GM18861 (cell line): ENCODE data around the gene RXFP2.

ENCODE experiments used
- ATAC-seq: cut with Tn5 transposase; IDR thresholded peaks from one replicate; pipeline ENCODE4 v1.9.1; 2021; ENCODE audit not compliant: unreplicated experiment

RXFP2 gene

DNA sequence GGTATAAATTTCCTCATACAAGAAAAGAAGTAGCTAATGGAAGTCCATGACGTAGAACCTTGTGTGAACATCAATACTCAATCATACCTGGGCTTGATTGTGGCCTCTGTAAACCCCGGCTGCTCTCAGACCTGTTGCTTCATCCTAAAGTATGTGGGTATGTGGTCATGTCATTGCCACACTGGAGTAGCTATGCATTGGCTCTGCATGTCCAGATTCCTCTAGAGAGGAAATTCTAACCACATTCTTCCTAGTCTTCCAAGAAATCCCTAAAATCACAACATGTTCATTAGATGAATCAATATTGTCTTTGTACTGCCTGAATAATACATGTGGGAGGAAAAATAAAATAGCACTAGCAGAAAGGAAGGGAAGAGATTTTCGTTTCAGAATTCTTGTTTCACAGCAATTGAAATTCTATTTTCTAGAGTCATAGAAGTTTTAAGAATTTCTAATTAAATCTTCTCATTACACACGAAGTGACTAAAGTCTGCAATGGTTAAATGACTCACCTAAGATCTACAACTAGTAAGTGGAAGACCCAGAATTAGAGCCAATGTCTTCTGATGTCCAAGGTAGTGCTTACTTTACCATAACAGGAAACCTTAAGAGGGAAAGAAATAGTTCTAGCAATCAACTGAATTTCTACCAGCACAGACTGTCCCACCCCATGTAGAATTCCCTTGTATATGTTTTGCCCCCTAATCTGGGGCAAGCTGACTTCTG lies 28.0 kb downstream of the RXFP2 start:
- no peak for ATAC-seq

DNA sequence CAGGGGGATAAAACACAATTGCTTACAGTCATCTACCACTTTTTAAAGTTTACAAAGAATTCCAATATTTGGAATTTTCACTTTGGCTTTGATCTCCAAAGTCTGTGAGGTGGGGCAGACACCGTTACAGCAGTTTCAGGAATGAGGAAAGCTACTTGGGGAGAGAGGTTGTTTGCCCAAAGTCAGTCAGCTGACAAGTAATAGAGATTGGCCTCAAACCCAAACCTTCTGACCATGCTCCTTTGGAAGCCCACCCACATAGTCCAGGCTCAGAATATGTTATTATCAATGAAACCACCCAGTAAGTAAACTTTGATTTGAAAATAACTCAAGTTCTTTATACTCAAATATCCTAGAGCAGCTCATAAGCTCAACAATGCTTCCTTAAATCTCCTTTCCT lies 29.0 kb downstream of the RXFP2 start:
- ATAC-seq = no peak

DNA sequence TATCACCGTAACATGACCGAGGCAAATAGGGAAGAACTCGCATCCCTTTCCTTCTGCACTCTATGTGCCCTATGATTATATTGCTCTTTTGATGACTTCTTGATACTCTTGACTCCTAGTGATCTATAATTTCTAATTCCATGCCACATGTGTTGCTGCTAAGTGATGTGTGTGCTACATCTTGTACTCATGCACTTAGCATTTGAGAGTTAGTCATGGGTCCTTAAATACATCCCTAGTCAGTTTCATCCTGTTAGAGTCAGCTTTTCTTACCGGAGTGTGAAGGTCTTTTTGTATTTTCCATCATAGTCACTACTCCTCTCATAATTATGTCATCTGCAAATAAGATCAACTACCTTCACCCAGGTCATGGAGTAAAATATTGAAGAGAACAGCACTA lies 30.2 kb downstream of the RXFP2 start:
- no peak for ATAC-seq

DNA sequence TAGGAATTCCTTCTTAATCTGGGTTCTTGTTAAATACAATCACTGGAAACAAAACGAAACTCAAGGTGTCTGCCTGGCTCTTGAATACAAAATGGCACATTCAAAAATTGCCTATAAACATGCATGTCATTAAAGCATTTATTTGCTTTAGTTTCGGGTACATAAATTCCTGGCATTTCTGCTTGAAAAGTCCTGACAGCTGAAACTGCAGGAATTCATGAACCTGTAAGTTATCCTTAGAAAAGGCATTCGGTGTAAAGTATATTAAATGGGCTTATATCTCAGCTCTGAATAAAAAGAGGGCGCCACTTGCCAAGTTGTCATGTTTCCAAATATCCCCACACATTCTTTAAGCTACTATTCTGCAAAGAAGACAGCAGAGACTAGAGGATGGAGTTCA lies 32.9 kb downstream of the RXFP2 start:
- ATAC-seq = no peak

DNA sequence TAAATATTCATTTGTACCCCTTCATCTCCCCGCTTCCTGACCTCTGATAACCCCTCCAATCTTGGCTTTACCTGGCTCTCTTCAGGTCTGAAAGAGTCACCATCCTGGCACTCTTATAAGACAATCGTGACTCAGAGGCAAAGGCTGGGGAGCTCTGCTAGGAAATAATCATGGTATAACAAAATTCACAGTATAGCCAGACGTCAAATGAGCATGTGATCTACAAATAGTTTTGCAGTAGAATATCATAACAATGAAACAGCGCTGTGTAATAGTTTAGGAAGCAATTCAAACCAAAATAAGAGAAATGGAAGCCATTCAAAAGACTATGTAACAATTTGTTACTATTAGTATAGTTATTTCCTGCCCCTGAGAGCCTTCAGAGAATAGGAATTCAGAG lies 34.2 kb downstream of the RXFP2 start:
- no peak for ATAC-seq

DNA sequence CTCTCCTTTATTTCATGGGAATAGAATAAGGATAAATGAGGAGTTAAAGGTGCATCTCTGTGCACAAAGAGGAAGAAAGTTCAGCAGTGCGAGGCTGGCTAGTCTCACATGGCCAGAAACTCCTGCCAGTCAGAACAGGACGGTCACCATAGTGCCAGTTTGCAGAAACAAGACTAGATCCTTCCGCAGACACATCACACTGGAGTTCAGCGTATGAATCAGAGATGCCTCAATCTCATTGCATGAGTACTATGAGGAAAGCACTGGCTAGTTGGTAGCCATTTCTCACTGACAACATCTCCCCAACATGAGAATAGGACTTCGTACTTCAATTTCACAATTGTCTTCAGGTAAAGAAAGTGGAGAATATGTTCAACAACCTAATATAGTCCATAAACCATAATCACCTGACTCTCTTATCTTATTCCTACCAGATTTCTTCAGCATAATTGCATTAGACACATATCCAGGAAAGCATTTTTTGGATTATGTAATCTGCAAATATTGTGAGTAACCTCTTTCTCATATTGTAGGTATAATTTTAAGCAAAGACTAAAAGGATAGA lies 34.9 kb downstream of the RXFP2 start:
- ATAC-seq = no peak

DNA sequence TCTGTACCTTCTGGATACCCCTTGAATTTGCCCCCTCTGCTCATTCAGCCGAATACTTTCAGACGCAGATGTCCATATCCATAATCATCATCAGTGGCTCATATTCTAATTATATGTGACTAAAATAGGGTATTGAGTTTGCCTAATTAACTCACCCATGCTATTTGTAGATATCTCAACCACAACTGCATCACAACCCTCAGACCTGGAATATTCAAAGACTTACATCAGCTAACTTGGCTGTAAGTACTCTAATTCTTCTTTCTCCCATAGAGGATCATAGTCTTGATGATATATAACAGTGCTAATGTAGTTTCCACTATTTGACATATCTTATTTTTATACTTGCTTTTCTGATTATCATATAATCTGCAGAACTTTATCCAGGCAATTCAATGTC lies 35.8 kb downstream of the RXFP2 start:
- ATAC-seq = no peak

DNA sequence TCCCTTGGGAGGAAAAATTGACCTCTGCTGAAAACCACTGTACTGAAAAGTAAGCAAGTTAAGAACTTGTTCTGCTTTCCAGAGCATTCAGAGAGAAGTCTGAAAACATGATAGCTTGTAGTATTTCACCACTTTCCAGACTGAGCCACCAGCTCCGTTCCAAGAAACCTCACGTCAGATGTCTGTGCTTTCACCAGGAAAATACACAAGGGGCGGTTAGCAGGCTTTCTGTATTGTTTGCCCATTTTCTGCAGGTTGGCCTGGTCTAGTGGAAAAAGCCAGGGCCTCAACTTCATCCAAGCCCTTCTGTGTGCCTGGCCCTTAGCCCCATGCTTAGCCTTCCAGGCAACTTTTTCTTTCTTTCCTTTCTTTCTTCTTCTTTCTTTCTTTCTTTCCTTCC lies 36.4 kb downstream of the RXFP2 start:
- ATAC-seq = no peak

DNA sequence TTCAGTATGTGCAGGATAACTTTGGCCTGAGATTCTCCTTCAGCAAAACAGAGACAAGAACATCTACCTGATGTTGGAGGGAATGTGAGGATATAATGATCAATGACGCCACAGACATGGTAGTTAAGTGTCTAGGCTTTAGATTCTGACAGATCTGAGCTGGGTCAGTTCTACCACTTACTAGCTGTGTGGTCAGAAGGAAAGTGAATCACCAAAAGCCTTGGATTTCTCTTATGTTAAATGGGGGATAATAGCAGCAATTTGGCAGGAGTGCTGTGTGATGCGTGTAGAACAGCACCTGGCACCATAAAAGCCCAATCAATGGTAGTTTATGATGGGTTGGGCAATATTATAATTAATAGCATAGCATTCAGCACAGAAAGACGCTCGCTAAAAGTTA lies 41.7 kb downstream of the RXFP2 start:
- ATAC-seq = no peak

DNA sequence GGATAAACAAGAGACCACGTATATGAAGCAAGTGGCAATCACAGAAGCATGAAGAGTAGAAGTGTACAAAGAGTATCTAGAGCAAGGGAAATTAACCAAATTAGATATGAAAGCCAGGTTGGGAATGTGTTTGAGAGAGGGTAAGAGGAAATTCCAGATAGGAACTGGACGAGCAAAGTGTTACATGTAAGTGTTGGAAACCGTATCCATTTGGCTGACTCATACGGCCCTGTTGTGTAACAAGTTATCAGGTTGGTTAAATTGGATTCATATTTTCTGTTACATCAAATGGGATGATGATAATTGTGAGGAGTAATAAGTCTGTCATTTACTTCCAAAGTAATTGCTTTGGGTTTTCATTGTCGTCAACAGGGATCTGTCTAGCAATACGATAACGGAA lies 46.7 kb downstream of the RXFP2 start:
- ATAC-seq = no peak

DNA sequence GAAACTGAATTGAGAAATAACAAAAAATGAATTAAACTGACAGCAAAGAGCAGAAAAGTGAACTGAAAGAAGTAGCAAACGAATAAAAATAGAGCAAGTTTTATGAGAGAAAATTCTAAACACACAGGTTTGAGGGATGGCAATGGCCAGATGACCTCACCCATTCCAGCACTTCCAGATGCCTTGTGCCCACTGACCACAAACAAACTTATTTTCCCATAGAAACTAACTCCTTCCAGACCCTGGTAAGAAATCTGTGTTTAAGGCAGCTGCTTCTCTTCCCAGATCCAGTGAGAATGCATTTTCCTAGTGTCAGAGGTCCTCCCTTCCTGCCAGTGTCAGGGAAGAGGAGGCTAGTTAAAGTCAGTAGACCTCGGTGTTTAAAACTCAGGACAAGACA lies 51.7 kb downstream of the RXFP2 start:
- no peak for ATAC-seq

DNA sequence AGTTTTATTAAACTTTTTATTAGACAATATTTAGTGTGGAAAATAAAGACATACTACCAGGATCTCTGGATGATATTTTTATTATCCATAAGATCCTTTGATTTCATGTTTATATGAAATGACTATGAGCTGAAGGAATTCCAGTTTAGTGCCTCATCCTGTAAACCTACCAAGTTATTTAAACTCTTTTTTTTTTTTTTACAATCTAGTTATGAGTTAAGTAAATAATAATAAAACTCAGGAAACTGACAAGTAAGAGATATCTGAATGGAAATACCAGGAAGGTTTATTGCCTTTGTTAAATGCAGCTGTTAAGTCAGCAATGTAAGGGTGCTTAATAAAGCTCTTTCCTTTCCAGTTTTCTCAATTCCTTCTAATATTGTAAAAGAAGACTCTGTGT lies 53.9 kb downstream of the RXFP2 start:
- ATAC-seq = no peak

DNA sequence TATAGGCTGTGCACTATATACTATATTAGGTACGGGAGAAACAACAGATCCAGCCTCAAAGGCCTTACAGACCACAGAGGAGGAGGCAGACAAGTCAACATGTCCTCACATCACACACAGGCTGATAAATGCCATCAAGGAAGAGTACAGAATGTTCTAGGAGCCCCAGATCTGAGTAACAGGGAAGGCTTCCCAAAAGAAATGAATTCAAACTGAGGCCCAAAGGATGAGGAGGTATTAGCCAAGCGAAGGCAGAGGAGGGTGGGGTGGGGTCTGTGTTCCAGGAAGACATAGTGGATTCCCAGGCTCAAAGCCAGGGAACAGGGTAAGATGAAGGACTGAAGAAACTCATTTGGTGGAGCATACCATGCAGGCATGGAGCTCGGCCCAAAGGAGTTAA lies 55.1 kb downstream of the RXFP2 start:
- ATAC-seq = no peak

DNA sequence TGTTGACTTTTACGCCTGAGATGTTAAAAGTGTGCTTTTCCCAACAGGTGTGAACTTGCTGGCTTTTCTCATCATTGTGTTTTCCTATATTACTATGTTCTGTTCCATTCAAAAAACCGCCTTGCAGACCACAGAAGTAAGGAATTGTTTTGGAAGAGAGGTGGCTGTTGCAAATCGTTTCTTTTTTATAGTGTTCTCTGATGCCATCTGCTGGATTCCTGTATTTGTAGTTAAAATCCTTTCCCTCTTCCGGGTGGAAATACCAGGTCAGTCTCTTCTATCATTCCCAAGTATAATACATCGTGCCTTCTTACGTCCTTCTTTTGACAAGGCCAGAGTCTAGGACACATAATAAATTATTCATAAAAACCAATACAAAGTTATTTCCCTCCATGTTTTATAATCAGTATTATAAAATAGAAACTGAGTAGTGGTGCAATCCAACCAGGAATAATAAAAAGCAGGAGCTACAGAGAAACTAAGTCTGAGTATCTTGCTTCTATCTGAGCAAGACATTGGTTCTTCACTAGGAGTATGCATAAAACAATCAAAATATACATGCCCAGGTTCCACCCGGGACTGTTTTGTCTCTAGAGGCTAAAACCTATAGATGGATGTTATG lies 57.9 kb downstream of the RXFP2 start:
- no peak for ATAC-seq

DNA sequence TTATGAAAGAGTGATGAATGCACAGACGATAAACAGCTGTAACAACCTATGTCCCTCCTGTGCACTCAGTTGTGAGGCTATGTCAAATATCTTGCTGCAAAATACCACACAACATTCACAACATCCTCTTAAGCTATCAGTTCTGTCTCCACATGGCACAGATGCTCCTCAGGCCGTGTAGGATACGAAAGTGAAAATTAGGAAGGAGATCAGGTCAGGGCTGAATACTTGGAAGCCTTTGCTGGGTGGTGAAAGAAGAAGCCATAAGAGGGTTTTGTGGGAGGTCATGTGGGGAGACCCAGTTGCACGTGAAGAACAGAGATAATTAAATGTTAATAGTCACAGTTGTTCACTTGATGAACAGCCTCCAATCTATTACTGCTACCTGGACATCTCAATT lies 58.9 kb downstream of the RXFP2 start:
- ATAC-seq = no peak

DNA sequence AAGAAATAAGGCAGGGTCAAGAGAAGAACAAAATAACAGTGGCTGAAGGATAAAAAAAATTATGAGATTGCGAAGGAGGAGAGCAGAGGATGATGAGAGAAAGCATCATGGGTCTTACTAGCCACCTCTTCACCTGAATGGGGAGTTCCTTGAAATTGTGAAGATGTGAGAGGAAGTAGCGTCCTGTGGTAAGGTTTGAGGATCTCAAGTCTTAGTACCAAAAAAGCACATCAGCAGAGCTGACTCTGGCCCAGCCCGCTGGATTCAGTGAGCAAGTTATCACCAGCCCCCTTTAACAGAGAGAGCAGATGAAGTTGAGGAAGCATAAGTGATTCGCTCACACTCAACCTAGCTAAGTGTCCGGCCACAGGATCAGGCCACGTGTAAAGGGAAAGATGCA lies 61.8 kb downstream of the RXFP2 start:
- no peak for ATAC-seq

DNA sequence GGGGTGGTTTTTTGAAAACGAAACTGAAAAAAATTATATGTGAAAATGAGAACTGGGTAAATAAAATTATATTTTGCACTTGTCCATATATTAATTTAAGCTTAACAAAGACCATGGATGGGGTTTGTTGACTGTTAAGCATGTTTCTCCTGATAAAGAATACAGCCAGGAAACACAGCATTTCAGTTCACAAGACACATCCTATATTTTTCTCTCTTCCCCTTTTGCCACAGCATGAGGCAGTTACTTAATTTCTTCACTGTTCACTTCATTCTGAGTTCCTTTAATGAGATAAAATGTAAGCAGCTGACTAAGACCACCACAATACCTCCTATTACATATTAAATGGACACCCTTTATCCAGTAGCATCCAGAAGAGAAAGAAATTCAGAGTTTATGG lies 64.0 kb downstream of the RXFP2 start:
- ATAC-seq = no peak

DNA sequence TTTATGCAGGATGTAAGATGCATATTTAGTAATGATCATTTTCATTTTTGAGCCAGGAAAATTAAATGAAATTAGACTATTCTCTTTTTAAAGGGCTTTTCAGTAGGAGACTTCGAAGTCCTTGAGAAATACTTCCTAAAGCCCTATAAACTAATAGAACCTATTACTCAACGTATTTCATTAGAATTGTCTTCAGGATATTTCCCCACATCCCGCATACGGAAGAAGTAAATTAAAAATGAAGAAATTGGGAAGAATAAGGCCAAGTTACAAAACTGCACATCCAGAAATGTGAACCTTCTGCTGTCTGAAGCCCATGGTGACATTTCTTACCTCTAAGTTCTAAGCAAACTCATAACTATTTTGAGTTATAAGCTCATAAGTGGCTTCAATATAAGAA lies 66.5 kb downstream of the RXFP2 start:
- ATAC-seq = no peak

DNA sequence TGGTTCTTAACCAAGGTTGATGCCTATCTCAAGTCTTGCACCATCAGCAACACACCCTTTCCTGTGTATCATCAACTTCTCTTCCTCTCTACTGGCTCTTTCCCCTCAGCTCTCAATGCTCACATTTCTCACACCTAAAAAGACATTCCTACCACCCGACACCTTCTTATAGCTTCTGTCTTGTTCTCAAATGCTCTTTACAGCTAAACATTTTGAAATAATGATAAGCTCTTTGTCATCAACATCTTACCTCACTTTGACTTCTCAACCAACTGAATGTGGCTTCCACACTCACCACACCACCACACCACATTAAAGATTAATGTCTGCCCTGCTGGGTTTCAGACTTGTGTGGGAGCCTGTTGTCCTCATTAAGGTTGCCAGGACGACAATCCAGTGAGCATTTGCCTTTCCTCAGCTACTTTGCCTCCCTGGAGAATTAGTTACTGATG lies 67.8 kb downstream of the RXFP2 start:
- ATAC-seq = no peak

DNA sequence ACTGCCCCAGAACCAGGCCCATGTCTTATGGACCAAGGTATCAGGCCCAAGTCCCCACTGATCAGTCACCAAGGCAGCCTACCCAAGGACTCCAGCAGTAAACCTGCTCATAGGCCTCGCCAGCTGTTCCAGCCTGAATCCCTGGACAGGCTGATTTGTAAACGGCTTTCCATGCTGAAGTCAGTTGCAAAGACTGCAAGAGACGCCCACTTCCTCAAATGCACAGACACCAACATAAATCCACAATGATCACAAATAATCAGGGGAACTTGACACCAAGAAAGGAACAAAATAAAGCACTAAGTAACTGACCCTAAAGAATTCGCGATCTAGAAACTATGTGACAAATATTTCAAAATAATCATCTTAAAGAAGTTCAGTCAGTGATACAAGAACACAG lies 75.2 kb downstream of the RXFP2 start:
- ATAC-seq = no peak

DNA sequence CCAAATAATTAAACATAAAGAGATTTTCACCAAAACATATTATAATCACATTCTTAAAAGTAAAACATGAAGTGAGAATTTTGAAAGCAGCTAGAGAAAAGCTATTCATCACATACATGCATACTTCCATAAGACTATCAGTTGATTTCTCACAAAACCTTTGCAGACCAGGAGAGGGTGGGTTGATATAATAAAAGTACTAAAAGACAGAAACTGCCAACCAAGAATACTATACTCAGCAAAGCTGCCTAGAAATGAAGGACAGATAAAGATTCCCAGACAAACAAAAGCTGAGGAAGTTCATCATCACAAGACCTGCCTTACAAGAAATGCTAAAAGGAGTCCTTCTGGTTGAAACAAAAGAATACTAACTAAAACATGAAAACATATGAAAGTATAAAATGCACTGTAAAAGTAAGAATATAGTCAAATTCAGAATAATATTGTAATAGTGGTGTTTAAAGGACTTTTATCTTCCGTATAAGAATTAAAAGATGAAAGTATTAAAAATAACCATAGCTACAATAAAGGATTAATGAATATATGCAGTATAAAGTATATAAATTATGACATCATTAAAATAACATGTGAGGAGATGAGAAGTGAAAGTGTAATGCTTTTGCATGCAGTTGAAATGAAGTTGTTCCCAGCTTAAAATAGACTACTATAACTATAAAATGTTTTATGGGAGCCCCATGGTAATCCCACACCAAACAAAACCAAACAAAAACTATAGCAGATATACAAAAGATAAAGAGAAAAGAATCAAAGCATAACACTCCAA lies 76.2 kb downstream of the RXFP2 start:
- no peak for ATAC-seq

DNA sequence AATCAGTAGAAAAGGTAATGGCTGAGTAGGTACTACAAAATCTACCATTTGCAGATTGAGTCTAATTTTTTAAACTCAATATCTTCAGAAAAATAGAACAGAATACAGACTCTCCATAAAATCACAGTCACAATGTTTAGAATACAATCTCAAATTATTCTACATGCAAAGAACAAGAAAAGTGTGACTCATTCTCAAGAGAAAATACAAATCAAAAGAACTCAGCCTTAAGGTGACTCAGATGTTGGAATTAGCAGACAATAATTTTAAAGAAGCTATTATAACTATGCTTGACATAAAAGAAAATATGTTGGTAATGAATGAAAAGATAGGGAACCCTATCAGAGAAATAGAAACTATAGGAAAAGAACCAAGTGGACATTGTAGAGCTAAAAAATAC lies 78.9 kb downstream of the RXFP2 start:
- no peak for ATAC-seq
